ENCODE measurements around the gene CIAO2A.

The CIAO2A gene, protein sequence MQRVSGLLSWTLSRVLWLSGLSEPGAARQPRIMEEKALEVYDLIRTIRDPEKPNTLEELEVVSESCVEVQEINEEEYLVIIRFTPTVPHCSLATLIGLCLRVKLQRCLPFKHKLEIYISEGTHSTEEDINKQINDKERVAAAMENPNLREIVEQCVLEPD

DNA sequence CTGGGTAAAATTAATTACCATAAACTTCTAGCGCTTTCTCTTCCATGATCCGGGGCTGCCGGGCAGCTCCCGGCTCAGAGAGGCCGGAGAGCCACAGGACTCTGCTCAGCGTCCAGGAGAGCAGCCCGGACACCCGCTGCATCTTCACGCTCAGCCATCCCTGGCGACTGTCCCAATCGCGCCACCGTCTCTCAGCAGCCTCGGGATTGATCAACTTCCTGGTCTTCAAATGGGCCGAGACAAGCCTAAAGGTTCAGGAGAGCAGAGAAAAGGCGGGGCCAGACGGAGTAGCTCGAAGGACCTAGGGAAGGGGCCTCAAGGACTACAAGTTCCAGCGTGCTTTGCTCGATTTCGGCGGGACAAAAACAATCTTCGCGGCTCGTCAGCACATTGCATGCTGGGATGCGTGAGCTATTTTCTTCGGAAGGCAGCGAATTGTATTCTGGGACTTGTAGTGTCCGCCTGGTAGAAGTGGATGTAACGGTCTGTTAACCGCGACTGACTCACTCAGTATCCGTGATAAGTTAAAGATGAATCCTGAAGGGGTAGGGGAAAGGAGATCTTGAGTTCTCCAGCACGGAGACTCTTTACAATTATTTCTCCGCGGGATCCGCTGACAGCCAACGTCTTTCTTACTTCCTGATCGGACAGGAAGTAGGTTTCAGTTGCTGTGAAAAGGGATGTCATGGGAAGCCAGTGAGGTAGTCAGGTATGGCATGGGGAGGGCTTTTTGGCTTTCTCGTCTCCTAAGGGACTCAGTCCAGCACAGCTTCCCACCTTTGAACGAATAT lies at the start of gene CIAO2A:
Gene CIAO2A, minus strand, starts transcription at position 212 of the 791 bp plus-strand sequence. Its CDS starts 70 bp downstream, at position 142.
- TF ChIP-seq GATA1 (IDR thresholded peaks at IDR 0.05; ENCODE audit: low read depth, low read length): no peak
- peak; percentile 86 for TF ChIP-seq POLR2A (IDR thresholded peaks at IDR 0.05; ENCODE audit: low read length)
- peak; percentile 99 for DNase-seq

DNA sequence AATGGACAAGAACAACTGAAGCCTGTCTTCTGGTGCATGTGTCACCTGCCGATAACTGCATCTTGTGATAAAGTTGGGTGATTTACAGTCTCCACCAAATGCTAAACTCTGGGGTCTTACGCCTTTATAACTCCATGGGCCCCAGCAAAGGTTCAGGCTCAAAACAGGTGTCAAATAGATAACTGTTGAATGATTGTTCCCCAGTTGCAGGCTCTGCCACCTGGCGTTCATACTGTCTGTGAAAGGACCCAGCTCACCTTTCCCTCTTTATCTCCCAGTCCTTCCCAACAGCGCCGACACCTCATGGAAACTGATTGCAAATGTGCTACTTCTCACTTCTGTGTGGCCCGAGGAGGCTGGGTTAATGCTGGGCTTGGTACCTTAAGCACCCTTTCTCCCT lies 49.6 kb upstream of the CIAO2A start:
- no peak for TF ChIP-seq POLR2A (IDR thresholded peaks at IDR 0.05; ENCODE audit: low read length)
- no peak for TF ChIP-seq GATA1 (IDR thresholded peaks at IDR 0.05; ENCODE audit: low read depth, low read length)
- no peak for DNase-seq

DNA sequence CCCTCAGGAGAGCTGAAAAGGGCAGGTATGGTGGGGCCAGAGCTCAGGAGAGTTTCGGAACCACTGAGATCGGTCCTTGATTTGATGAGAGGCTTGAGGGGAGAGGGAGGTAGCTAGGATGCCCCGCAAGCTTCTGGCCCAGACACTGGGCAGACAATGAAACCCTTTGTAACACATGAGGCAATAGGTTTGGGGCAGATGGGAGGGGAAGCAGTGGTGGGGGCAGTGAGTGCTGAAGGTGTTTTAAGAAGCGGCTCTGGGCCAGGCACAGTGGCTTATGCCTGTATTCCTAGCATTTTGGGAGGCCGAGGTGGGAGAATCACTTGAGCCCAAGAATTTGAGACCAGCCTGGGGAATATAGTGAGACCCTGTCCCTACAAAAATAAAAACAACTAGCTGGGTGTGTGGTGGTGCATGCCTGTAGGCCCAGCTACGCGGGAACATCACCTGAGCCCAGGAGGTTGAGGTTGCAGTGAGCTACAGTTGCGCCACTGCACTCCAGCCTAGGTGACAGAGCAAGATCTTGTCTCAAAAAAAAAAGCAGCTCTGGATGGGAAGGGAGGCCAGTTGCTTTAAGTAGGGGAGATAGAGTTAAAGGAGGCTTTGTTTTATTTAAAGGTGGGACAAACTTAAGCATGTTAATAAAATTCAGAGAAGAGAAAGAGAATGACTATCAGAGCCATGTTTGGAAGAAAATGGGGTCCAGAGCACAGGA lies 48.3 kb upstream of the CIAO2A start:
- TF ChIP-seq GATA1 (IDR thresholded peaks at IDR 0.05; ENCODE audit: low read depth, low read length): no peak
- no peak for TF ChIP-seq POLR2A (IDR thresholded peaks at IDR 0.05; ENCODE audit: low read length)
- peak; percentile 24 to 44 for DNase-seq

DNA sequence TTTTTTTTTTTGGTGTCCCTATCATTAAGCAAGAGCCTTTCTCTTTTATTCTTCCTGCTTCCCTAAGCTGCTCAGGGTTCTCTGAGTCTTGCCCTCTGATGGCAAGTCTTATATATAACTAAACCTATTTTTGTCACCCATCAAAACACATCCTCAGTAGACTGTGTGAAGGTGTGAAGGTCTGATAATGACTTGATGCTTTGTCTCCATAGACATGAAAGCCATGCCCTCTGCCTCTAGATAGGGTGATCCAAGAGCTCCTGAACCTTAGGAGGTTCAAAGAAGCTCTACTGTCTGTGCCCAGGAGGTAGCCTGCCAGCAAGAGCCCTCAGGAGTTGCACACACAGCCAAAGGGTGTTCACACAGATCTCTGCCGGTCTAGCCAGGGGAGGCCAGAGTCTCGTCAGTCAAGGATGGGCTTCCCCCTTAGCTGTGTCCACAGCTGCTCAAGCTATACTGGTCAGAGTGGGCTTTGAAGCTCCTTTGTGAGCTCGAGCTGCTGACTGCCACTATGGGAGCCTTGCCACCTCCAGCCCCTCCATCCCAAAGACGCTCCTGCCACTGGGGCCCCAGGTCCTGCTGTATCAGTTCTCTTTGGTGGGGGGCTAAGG lies 44.8 kb upstream of the CIAO2A start:
- DNase-seq: peak; percentile 53 to 84
- TF ChIP-seq GATA1 (IDR thresholded peaks at IDR 0.05; ENCODE audit: low read depth, low read length) (no peak), POLR2A (IDR thresholded peaks at IDR 0.05; ENCODE audit: low read length) (no peak)

DNA sequence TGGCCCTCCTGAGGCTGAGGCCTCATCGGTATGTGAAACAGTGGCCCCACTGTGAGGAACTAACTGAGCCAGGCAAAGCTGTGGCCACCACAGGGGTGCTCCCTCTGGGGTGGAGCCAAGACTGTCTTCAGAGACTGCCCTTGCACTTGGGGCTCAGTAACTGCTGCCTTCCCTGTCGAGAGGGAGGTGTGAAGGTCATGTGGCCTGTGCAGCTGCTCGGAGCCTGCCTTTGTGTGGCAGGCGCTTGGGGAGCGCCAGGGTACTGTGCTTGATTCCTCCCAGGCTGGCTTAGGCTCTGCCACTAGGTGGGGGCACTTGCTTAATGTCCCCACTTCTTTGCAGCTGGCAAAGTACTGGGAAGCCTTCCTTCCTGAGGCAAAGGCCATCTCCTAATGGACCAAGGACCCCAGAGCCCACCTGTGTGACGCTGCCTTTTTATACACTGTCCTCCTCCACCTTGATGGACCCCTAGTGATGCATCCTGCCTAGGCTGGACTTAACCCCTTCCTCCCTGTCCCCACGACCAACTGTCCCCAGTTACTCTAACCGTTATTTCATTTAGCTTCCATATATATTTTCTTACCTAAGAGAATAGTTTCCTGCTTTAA lies 43.7 kb upstream of the CIAO2A start:
- peak; percentile 36 to 58 for DNase-seq
- TF ChIP-seq POLR2A (IDR thresholded peaks at IDR 0.05; ENCODE audit: low read length): no peak
- no peak for TF ChIP-seq GATA1 (IDR thresholded peaks at IDR 0.05; ENCODE audit: low read depth, low read length)

DNA sequence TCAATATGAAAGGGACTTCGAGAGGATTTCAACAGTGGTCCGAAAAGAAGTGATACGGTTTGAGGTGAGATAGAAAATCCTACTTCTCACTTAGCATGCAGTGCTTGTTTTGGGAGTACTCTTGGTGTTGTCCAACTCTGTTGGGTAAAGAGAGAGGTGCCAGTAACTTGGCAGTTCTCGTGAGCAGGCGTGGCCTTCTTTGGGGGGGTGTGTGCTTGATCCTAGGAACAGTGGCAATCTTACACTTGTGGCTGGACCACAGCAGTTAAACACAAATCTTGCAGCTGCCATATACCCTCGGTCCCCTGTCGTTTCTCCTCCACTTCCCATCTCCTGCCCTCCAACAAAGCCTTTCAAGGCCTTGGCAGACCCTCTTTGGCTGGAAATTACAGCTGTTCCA lies 42.7 kb upstream of the CIAO2A start:
- DNase-seq: no peak
- no peak for TF ChIP-seq GATA1 (IDR thresholded peaks at IDR 0.05; ENCODE audit: low read depth, low read length)
- TF ChIP-seq POLR2A (IDR thresholded peaks at IDR 0.05; ENCODE audit: low read length): no peak

DNA sequence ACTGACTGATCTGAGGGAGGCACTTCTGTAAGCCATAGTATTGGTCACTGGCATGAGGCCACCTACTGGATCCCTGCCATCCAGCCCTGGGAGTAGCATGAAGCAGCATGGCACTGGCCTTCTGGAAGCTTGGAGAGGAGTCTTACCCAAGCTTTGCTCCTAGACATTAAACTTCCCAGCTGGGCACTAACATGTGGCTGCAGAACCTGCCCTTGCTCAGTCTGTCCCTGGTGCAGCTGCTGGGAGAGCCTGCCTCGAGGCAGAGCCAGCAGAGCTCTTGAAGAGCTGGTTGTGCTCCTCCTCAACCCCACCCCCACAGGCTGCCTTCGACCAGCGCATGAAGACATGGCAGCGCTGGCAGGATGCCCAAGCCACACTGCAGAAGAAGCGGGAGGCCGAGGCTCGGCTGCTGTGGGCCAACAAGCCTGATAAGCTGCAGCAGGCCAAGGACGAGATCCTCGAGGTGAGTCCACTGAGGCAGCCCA lies 40.7 kb upstream of the CIAO2A start:
- TF ChIP-seq POLR2A (IDR thresholded peaks at IDR 0.05; ENCODE audit: low read length) (no peak), GATA1 (IDR thresholded peaks at IDR 0.05; ENCODE audit: low read depth, low read length) (no peak)
- peak; percentile 82 to 87 for DNase-seq

DNA sequence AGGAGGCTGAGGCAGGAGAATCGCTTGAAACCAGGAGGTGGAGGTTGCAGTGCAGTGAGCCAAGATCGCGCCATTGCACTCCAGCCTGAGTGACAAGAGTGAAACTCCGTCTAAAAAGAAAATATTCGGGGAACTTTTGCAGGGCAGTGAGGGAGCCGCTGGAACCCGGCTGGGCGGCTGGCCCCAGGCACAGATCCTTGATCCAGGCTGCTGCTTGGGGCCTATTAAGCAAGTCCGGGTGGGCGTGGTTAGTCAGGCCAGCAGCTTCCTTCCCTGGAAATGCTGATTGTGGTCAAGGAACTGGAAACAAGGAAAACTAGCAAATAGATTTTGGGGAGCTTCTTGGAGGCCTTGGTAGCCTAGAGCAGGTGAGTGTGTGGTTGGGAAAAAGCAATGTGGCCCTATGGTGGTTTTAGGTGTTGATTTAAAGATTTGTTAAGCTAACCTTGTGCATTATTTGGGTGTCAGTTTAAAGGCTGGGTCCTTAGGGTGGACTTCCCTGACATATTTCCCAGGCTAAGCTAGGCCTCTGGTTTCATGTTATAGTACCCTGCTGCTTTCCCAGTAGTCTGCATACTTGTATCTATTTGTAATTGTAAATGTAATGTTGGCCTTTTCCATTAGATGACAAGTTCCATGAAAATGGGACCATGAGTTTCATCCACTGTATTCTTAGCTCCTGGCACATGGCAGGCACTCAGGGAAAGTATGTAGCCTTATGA lies 40.1 kb upstream of the CIAO2A start:
- DNase-seq: no peak
- TF ChIP-seq POLR2A (IDR thresholded peaks at IDR 0.05; ENCODE audit: low read length) (no peak), GATA1 (IDR thresholded peaks at IDR 0.05; ENCODE audit: low read depth, low read length) (no peak)

DNA sequence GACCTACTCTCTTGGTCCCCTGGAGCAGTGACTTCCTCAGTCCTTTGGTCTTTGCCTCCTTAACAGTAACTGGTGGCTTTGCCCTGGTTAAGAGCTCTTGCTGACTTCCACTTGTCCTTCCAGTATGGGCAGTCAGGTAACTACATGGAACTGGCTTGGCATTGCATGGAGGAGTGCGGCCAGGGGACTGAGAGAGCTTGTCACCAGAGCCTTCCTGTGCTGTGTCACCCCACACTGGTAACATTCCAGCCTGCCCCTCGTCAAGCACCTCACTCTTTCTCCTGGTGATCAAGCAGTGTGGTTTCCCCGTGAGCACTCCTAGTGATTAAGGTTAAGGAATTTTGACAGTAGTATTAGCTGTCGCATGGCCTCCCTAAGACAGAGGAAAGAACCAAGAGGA lies 38.6 kb upstream of the CIAO2A start:
- DNase-seq: no peak
- no peak for TF ChIP-seq POLR2A (IDR thresholded peaks at IDR 0.05; ENCODE audit: low read length)
- no peak for TF ChIP-seq GATA1 (IDR thresholded peaks at IDR 0.05; ENCODE audit: low read depth, low read length)

DNA sequence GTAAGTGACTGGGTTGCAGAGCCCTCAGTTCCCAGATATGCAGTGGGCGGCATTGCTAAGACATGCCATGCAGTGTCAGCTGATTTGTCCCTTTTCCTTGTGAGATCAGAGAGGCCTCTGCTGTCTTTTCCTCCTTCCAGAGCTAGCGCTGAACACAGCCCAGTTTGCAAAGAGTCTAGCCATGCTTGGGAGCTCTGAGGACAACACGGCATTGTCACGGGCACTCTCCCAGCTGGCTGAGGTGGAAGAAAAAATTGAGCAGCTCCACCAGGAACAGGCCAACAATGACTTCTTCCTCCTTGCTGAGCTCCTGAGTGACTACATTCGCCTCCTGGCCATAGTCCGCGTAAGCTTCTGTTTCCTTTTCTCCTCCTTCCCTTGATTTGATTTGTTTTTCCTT lies 37.9 kb upstream of the CIAO2A start:
- no peak for DNase-seq

DNA sequence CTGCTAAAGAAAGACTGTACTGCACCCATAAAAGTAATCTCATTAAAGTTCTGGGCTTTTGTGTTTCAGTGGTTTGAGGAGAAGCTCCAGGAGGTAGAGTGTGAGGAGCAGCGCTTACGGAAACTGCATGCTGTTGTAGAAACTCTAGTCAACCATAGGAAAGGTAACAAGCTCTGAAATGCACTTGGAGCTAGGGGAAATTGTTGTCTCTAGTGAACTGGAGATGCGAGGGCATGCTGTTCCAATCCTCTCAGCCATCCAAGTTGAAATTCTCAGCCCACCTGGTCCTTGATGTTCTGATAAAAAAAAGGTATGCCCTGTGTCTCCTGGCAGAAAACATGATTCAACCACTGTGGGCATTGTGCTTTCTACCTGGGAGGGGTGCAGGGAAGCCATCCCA lies 36.5 kb upstream of the CIAO2A start:
- no peak for DNase-seq
- no peak for TF ChIP-seq POLR2A (IDR thresholded peaks at IDR 0.05; ENCODE audit: low read length)
- TF ChIP-seq GATA1 (IDR thresholded peaks at IDR 0.05; ENCODE audit: low read depth, low read length): no peak

More for the DNA sequence above, 37.9 kb upstream of the CIAO2A start:
- TF ChIP-seq GATA1 (IDR thresholded peaks at IDR 0.05; ENCODE audit: low read depth, low read length) (no peak), POLR2A (IDR thresholded peaks at IDR 0.05; ENCODE audit: low read length) (no peak)

DNA sequence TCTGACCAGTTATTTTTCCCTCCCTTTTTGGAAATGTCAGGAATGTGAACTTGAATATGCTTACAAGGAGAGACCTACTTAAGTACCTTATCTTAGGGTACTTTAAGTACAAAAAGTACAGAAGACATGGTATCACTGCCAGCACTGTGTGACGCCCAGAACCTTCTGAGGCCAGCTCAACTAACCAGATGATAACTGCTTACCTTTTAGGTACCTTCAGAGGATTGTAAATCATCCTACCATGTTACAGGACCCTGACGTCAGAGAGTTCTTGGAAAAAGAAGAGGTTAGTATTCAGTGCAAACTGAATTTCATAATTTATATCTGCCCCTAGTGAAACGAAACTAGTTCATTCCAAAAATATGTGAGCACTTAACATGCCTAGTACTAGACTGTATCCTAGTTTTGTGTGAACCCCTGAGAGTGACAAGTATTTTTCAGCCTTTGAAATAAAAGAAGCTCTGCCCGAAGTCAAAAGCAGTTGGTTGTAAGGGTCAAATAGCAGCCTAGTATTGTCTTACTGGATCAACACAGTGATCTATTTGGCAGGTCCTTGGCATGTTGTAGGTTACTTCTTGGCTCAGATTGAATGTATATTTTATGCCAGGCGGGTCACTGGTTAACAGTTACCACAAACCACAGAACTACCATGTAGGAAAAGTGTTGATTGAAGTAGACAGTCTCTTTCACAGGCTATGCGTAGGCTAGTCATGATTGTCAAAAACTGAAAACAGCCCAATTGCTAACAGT lies 34.1 kb upstream of the CIAO2A start:
- DNase-seq: no peak
- TF ChIP-seq POLR2A (IDR thresholded peaks at IDR 0.05; ENCODE audit: low read length): no peak
- no peak for TF ChIP-seq GATA1 (IDR thresholded peaks at IDR 0.05; ENCODE audit: low read depth, low read length)

Measured in erythroblast (primary cell).